Adrenal gland (tissue), 5 donors: ENCODE data around the gene POLDIP3.
"Not testable (repeated sequence)": the region's sequence is repeated elsewhere in the genome, so short reads cannot be mapped to it uniquely, and the experiment has no call there.

ENCODE experiments used
- POLR2A ChIP-seq, 2 donors: fragments of 450-650 bp; IDR thresholded peaks; one replicate each; pipeline ENCODE4 v1.6.1; 2017; ENCODE audit warnings: antibody characterized with exemption in 2 of 2, mild to moderate bottlenecking in 2 of 2, moderate library complexity in 1 of 2
- TF ChIP-seq, protein P1 (sequence below), 6 experiments: fragments of 450-650 bp in 4 of 6; fragments of 200-600 bp in 2 of 6; sonication (generic) in 1 of 6; IDR thresholded peaks; 1 replicate in 5 of 6; 2 replicates in 1 of 6; pipeline versions ENCODE4 v1.5.1 to v1.8.0; 2016 to 2021; ENCODE audit warnings: antibody characterized with exemption in 6 of 6, mild to moderate bottlenecking in 2 of 6, moderate library complexity in 1 of 6
- donor health status: DM: no; HTN: no; CAD: no.

GRCh38 chr22:42570580-42570979 lies 44.1 kb downstream of the POLDIP3 start:
- TF ChIP-seq, protein P1, sequence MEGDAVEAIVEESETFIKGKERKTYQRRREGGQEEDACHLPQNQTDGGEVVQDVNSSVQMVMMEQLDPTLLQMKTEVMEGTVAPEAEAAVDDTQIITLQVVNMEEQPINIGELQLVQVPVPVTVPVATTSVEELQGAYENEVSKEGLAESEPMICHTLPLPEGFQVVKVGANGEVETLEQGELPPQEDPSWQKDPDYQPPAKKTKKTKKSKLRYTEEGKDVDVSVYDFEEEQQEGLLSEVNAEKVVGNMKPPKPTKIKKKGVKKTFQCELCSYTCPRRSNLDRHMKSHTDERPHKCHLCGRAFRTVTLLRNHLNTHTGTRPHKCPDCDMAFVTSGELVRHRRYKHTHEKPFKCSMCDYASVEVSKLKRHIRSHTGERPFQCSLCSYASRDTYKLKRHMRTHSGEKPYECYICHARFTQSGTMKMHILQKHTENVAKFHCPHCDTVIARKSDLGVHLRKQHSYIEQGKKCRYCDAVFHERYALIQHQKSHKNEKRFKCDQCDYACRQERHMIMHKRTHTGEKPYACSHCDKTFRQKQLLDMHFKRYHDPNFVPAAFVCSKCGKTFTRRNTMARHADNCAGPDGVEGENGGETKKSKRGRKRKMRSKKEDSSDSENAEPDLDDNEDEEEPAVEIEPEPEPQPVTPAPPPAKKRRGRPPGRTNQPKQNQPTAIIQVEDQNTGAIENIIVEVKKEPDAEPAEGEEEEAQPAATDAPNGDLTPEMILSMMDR (IDR thresholded peaks at IDR 0.05) = not testable (repeated sequence)
- not testable (repeated sequence) for TF ChIP-seq POLR2A (IDR thresholded peaks at IDR 0.05)
